ENCODE measurements around the gene NAP1L1. TPM values are rescaled to one million over a fixed set of nuclear protein-coding genes. Genes with fewer than 3 reads are reported as not detected.

Gene NAP1L1
- total RNA-seq, result 100 to 1,000 TPM; 938 to 984 TPM

DNA sequence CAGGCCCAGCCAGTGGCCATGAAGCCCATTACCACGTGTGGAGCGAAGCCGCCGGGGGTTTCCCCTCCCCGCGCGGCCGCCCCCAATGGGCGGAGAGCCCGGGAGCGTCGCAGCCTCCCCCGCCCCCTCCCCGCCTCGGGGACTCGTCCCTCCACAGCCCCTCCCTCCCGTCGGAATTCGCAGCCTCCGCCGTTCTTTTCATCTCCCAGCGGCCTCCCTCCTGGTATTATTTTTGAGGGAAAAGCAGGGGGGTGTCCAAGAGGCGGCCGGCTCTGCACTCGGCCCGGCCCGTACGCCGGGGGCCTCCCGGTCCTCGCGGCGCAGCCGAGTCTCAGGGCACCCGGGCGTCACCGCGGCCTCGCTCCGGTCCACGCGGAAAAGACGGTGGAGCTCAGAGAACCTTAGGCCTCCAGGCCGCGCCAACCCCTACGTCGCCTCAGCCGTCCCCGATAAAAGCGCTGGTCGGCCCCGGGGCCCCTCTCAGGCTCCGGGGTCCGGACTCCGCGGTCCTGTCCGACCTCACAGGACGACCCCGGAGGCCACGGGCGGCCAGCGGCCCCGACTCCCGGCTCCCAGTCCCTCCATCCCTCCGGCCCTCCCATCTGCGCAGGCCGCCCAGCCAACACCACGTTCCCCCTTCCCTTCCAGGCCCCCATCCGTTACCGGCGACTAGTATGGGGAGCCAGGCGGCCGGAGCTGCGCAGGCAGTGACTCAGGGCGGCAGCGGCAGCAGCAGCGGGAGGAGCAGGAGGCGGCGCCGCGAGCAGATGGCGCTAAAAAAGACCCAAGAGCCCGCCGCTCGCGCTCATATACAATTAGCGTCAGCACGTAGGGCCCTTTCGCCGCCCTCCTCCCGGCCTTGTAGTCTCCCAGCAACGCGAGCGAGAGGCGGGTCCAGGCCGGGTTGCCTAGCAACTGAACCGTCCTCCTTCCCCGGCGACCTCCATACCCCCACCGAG is at the start of gene NAP1L1:
Gene NAP1L1, minus strand, starts transcription at position 782 of the 959 bp plus-strand sequence. CDS start 10,466 bp downstream, outside the sequence.
- CTCF ChIA-PET, result interaction anchor here (1.3 kb wide), 1 partner anchor 264 kb away, joined by 3 read pairs; the partner anchor contains the start of gene BBS10
- POLR2A ChIA-PET, result interaction anchor here (0.6 to 2.0 kb wide), 5 partner anchors 12 to 310 kb away, joined by 3 to 5 read pairs (median 4); partner anchors contain the start of gene PHLDA1

DNA sequence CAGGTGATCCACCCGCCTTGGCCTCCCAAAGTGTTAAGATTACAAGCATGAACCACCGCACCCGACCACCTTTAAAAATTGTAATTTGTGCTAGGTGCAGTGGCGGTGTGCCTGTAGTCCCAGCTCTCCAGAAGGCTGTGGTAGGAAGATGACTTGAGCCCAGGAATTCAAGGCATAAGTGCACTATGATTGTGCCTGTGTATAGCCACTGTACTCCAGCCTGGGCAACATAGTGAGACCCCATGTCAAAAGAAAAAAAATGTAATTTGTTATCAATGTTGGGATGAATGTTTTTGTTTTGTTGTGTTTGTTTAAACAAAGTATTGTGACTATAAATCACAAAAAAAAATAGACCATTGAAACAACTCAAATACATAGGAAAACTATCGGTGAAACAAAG is 43.1 kb upstream of the NAP1L1 start:
- POLR2A ChIA-PET, result no interaction called here
- CTCF ChIA-PET, result no interaction called here

GRCh38 chr12:76124456-76124855 is 40.0 kb upstream of the NAP1L1 start:
- CTCF ChIA-PET, result no interaction called here
- POLR2A ChIA-PET, result no interaction called here

GRCh38 chr12:76123259-76124212 is 39.1 kb upstream of the NAP1L1 start:
- POLR2A ChIA-PET, result no interaction called here
- CTCF ChIA-PET, result no interaction called here

DNA sequence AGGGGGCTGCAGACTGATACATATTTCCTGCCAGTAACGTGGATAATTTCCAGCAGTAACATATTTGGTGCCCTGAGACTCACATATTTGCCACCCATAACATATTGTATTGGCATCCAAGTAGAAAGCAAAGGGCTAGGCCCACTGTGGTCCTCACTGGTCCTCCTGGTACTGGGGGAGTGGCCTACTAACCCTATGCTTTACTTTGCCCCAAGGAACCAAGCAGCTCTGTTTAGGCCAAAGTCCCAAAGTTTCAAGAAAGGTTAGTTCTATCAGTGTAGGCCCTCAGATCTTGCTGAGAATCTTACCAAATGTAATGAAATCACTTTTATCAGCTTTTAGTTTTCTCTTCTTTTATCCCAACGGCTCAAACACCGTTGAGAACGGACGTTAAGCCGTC is 35.4 kb upstream of the NAP1L1 start:
- ChIA-PET CTCF (no interaction called here), POLR2A (no interaction called here)

DNA sequence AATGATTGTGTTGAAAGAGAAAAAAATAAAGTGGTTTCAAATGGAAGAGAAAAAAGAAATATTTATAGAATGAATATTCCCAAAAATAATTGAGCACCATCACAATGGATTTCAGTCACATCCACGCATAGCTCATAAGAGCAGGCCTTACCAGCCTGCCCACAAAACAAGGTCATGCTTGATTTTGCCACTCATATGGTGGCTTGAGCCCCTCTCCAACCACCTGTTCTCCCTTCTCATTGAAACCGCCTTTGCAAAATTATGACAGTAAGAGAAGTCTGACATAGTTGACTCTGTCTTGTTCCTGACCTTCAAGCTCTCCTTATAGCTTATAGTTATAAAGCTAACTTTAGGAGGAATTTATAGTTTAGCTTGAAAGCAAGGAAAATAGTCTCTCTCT is 33.3 kb upstream of the NAP1L1 start:
- ChIA-PET CTCF (no interaction called here), POLR2A (no interaction called here)

DNA sequence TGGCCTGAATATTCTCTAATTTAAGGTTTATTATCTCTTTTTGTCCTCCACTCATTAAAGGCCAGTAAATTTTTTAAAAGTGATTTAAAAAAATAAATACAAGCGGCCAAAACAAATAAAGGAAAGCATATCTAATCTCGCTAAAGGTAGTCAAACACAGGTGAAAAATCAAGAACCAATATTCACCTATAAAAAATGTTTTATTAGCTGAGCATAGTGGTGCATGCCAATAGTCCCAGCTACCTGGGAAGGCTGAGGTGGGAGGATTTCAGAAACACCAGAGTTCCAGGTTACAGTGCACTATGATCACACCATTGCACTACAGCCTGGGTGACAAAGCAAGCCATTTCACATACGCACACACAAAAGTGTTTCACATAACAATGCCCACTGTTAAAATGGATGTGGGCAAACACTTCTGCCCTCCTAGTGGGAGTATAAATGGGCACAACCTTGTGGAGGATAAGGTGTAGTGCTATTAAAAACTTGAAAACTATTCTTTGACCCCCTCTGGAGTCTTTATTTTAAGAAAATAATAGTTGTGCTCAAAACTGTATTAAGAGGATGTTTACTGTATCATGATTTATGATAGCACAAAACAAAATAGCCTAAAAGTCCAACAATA is 32.7 kb upstream of the NAP1L1 start:
- ChIA-PET CTCF (no interaction called here), POLR2A (no interaction called here)

DNA sequence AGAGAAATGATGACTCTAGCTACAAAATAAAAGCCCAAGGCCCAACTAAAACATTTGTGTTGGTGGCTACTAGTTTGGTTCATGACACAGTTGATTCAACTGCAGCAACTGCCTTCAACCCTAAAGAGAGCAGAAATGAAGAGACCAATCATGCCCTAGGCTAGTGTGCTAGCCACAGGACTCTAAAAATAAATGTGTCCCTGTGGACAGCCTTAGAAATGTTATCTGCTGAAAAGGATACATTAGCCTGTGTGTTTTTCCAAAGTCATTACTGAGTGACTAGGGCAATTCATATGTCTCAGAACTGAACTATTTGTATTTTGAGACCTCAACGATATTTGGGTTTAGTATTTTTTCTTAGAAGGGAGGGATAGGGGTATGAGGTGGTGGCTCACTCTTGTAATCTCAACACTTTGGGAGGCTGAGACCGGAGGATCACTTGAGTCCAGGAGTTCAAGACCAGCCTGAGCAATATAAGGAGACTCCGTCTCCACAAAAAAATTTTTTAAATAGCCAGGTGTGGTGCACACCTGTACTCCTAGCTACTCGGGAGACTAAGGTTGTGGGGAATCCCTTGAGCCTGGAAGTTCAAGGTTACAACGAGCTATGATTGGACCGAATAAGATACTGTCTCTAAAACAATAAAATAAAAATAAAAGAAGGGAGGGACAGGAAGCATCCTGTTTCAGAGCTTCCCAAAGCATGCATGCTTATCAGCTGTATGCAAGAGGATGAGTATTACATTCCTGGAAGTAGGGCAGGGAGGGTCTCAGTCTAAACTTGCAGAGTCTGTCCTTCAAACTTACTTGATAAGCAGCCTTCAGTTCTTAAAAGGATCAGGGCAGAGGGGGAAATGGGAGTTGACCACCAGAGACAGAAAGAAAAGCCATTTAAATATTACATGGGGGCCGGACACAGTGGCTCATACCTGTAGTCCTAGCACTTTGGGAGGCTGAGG is 29.6 kb upstream of the NAP1L1 start:
- CTCF ChIA-PET, result interaction anchor here (0.6 kb wide), 1 partner anchor 336 kb away, joined by 7 read pairs; no protein-coding TSS in a partner anchor
- POLR2A ChIA-PET, result no interaction called here

DNA sequence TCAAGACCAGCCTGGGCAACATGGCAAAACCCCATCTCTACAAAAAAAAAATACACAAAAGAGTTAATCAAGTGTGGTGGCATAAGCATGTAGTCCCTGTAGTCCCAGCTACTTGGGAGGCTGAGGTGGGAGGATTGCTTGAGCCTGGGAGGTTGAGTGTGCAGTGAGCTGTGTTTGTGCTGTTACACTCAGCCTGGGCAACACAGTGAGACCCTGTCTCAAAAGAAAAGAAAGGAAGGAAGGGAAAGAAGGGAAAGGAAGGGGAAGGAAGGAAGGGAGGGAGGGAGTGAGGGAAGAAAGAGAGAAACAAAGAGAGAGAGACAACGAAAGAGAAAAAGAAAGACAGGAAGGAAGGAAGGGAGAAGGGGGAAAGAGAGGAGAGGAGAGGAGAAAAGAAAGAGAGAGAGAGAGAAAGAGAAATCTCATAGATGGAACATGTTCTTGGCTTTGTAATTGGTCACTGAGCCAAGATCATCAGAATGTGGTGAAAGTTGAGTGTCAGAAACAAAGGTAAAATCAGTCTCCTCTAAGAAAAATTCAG is 26.8 kb upstream of the NAP1L1 start:
- POLR2A ChIA-PET, result no interaction called here
- CTCF ChIA-PET, result no interaction called here

GRCh38 chr12:76109879-76110278 is 25.4 kb upstream of the NAP1L1 start:
- ChIA-PET CTCF (no interaction called here), POLR2A (no interaction called here)

DNA sequence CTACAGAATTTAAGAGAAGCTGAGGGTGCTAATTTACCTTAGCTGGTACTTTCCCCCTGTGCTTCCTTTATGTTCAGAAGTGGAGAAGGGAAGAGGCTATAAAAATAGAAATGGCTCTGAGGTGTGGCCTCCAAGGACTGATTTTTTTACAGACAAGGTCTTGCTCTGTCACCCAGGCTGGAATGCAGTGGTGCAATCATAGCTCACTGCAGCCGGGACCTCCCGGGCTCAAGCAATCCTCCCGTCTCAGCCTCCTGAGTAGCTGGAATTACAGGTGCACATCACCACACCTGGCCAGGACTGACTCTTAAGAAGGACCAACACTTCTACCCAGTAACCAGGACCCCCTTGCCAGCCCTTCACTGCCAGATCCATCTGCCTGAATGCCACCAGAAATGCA is 23.9 kb upstream of the NAP1L1 start:
- POLR2A ChIA-PET, result no interaction called here

DNA sequence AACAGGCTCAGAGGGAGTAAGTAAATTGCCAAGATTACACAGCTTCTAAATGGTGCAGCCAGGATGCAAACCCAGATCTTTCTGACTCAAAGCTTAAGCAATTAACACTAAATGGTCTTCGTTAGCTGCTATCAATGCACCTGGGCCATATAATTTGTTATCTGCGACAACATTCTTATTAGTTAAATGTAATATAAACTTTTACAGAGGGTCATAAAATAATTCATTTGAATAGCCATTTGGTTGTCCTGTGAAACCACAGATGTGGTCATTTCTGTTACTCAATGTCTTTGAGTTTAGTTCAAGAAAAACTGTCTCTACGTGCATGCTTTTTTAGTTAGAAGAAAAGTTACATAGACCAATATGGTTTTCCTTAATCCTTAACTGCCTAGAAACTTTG is 22.1 kb upstream of the NAP1L1 start:
- ChIA-PET CTCF (no interaction called here), POLR2A (no interaction called here)

More for the DNA sequence above, 23.9 kb upstream of the NAP1L1 start:
- CTCF ChIA-PET, result interaction anchor here (0.6 kb wide), 1 partner anchor 752 kb away, joined by 3 read pairs; no protein-coding TSS in a partner anchor

GRCh38 chr12:76103958-76104357 is 19.5 kb upstream of the NAP1L1 start:
- CTCF ChIA-PET, result no interaction called here

DNA sequence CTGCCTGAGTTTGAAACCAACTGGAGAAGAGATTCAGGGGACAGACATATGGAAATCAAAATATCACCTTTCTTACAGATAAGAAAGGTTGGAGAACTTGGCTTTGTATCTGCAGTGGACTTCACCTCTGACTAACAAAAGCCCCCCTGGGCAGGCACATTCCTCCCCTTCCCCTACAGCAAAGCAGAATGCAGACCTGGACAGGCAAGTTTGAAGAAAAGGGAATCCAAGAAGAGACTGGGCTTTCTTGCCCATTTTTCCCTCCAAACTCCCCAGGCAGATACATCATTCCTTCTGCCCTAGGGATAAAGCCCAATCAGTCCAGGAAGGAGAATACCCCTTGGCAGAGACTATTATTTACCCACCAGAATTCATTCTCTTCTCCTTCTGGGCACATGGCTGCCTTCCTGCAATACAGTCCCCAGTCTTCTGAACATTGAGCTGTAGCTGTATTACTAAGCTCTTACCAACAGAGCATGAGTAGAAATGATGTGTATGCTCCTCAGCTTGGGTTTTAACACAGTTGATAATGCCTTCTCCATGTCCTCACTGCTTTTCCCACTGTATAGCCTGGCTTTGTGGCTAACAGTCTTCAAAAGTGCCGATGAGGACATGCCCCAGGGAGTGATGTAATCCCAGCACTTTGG is 17.4 kb upstream of the NAP1L1 start:
- ChIA-PET POLR2A (no interaction called here), CTCF (no interaction called here)

More at GRCh38 chr12:76103958-76104357, 19.5 kb upstream of the NAP1L1 start:
- POLR2A ChIA-PET, result no interaction called here

- CTCF ChIA-PET, result interaction anchor here (0.7 kb wide), 1 partner anchor 563 kb away, joined by 4 read pairs; no protein-coding TSS in a partner anchor
These were observed 11.7 kb upstream of the NAP1L1 start for GRCh38 chr12:76096079-76096646.

GRCh38 chr12:76094754-76095153 is 10.3 kb upstream of the NAP1L1 start:
- POLR2A ChIA-PET, result no interaction called here
- CTCF ChIA-PET, result interaction anchor here (0.7 kb wide), 2 partner anchors 558 to 843 kb away, joined by 3 to 4 read pairs; no protein-coding TSS in a partner anchor

More at GRCh38 chr12:76096079-76096646, 11.7 kb upstream of the NAP1L1 start:
- POLR2A ChIA-PET, result interaction anchor here (0.7 kb wide), 1 partner anchor 256 kb away, joined by 8 read pairs; no protein-coding TSS in a partner anchor

GRCh38 chr12:76091246-76091754 is 6.8 kb upstream of the NAP1L1 start:
- POLR2A ChIA-PET, result no interaction called here
- CTCF ChIA-PET, result no interaction called here

Measured in activated CD8-positive, alpha-beta memory T cell treated with anti-CD3 and anti-CD28 coated beads for 36 hours (primary cell).